Mesothelial cell of epicardium (in vitro differentiated cells): ENCODE data around the gene ZNF74. TPM values are rescaled to one million over a fixed set of nuclear protein-coding genes. Genes with fewer than 3 reads are reported as not detected.

Experiments used
- DNase-seq, 2 experiments: peaks; one replicate each; pipeline ENCODE4 v3.0.0; 2021; ENCODE audit warnings: low spot score in 2 of 2; ENCODE audit not compliant: unreplicated experiment in 2 of 2
- H3K27ac Mint-ChIP-seq: 2 replicates; pipeline ENCODE4 v1.8.0; 2021; ENCODE audit warnings: mixed read lengths
- H3K27me3 Mint-ChIP-seq: 2 replicates; pipeline ENCODE4 v1.8.0; 2021; ENCODE audit warnings: low read depth, mixed read lengths
- H3K36me3 Mint-ChIP-seq: 2 replicates; pipeline ENCODE4 v1.8.0; 2021; ENCODE audit warnings: mixed read lengths
- H3K4me1 Mint-ChIP-seq: 2 replicates; pipeline ENCODE4 v1.8.0; 2021; ENCODE audit warnings: mixed read lengths
- H3K4me3 Mint-ChIP-seq: 2 replicates; pipeline ENCODE4 v1.8.0; 2021; ENCODE audit warnings: mild to moderate bottlenecking, moderate library complexity, mixed read lengths
- H3K9me3 Mint-ChIP-seq: 2 replicates; pipeline ENCODE4 v1.8.0; 2021; ENCODE audit warnings: mixed read lengths
- CTCF ChIP-seq: fragments of 200-600 bp; sonication (generic); IDR thresholded peaks from one replicate; pipeline ENCODE4 v1.5.0; 2021; ENCODE audit warnings: antibody characterized with exemption; ENCODE audit not compliant: unreplicated experiment
- total RNA-seq: library from RNA; stranded (reverse); gene quantifications from 3 replicates; pipeline ENCODE4 v1.2.1, GENCODE V29; 2021

ZNF74 gene
- total RNA-seq, 1 donor from 2014 or later = 38.3 TPM

GRCh38 chr22:20403779-20404140 lies 9.8 kb downstream of the ZNF74 start:
- Mint-ChIP-seq H3K27ac (no peak overlapping the region), H3K4me3 (no peak overlapping the region), H3K36me3 (peaks cover 37% of the 10 kb centered on the region), H3K27me3 (no peaks in the 10 kb centered on the region), H3K4me1 (peaks cover 6% of the 10 kb centered on the region), H3K9me3 (no peaks in the 10 kb centered on the region)
- no peak for TF ChIP-seq CTCF
- DNase-seq = no peak

- Mint-ChIP-seq H3K27ac (no peak overlapping the region), H3K4me1 (no peaks in the 10 kb centered on the region), H3K4me3 (no peak overlapping the region), H3K36me3 (peaks cover 37% of the 10 kb centered on the region), H3K27me3 (no peaks in the 10 kb centered on the region), H3K9me3 (no peaks in the 10 kb centered on the region)
- no peak for DNase-seq
- no peak for TF ChIP-seq CTCF
These were observed 10.9 kb downstream of the ZNF74 start for GRCh38 chr22:20404881-20405280.

- Mint-ChIP-seq H3K27me3 (no peaks in the 10 kb centered on the region), H3K9me3 (no peaks in the 10 kb centered on the region), H3K36me3 (peaks cover 37% of the 10 kb centered on the region), H3K27ac (no peak overlapping the region), H3K4me3 (no peak overlapping the region), H3K4me1 (no peaks in the 10 kb centered on the region)
- no peak for DNase-seq
- TF ChIP-seq CTCF = no peak
These were observed 11.5 kb downstream of the ZNF74 start for GRCh38 chr22:20405291-20405930.

GRCh38 chr22:20405931-20406685 lies 12.2 kb downstream of the ZNF74 start:
- H3K36me3 Mint-ChIP-seq = peaks cover 37% of the 10 kb centered on the region
- H3K27me3 Mint-ChIP-seq = no peaks in the 10 kb centered on the region
- no peak overlapping the region for H3K4me3 Mint-ChIP-seq
- no peaks in the 10 kb centered on the region for H3K4me1 Mint-ChIP-seq
- no peaks in the 10 kb centered on the region for H3K9me3 Mint-ChIP-seq
- TF ChIP-seq CTCF = no peak
- H3K27ac Mint-ChIP-seq = no peak overlapping the region
- DNase-seq = no peak

- no peak for DNase-seq
- Mint-ChIP-seq H3K4me1 (no peaks in the 10 kb centered on the region), H3K27ac (no peak overlapping the region), H3K9me3 (no peaks in the 10 kb centered on the region), H3K27me3 (no peaks in the 10 kb centered on the region), H3K36me3 (peaks cover 35% of the 10 kb centered on the region), H3K4me3 (no peak overlapping the region)
- no peak for TF ChIP-seq CTCF
These were observed 12.9 kb downstream of the ZNF74 start for GRCh38 chr22:20406686-20407408.
